Rectal smooth muscle tissue (tissue), 1 donor: ENCODE measurements around the gene HCK.
"Not testable (repeated sequence)": the region's sequence is repeated elsewhere in the genome, so short reads cannot be mapped to it uniquely, and the experiment has no call there.

Source experiments
- H3K27ac ChIP-seq: one replicate; pipeline ENCODE4 v1.7.0; 2013; ENCODE audit warnings: low read depth, low read length, inconsistent platforms
- H3K27me3 ChIP-seq: one replicate; pipeline ENCODE4 v1.7.0; 2013; ENCODE audit warnings: low read length; ENCODE audit not compliant: control insufficient read depth, insufficient read depth
- H3K36me3 ChIP-seq: one replicate; pipeline ENCODE4 v1.7.0; 2013; ENCODE audit warnings: low read length; ENCODE audit not compliant: control insufficient read depth, insufficient read depth
- H3K4me1 ChIP-seq: one replicate; pipeline ENCODE4 v1.7.0; 2013; ENCODE audit warnings: low read length; ENCODE audit not compliant: control insufficient read depth, insufficient read depth
- H3K4me3 ChIP-seq: one replicate; pipeline ENCODE4 v1.7.0; 2013; ENCODE audit warnings: low read length
- H3K9ac ChIP-seq: one replicate; pipeline ENCODE4 v1.7.0; 2013; ENCODE audit warnings: low read length

Gene HCK

GRCh38 chr20:32018269-32019155 lies 33.5 kb upstream of the HCK start:
- Histone ChIP-seq H3K4me3 (peak overlapping the region; percentile 42), H3K36me3 (no peaks in the 10 kb centered on the region), H3K4me1 (no peaks in the 10 kb centered on the region), H3K27me3 (peaks cover 14% of the 10 kb centered on the region), H3K27ac (no peak overlapping the region), H3K9ac (no peak overlapping the region)

DNA sequence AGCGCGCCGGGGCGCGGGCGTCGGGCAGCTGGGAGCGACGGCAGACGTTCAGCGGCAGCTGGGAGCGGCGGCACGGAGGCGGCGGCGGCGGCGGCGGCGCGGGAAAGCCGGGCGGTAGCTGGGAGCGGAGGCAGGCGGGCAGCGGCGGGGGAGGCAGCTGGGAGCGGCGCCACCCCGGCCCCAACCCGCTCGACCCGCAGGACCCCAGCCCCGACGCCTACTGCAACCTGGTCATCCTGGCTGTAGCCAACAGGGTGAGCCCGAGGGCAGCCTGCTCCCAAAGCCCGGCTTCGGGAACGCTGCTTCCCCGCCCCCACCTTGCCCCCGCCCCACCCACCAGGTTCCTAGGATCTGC lies 32.9 kb upstream of the HCK start:
- Histone ChIP-seq H3K9ac (no peak overlapping the region), H3K27me3 (peaks cover 14% of the 10 kb centered on the region), H3K4me1 (no peaks in the 10 kb centered on the region), H3K4me3 (no peak overlapping the region), H3K36me3 (no peaks in the 10 kb centered on the region), H3K27ac (no peak overlapping the region)

DNA sequence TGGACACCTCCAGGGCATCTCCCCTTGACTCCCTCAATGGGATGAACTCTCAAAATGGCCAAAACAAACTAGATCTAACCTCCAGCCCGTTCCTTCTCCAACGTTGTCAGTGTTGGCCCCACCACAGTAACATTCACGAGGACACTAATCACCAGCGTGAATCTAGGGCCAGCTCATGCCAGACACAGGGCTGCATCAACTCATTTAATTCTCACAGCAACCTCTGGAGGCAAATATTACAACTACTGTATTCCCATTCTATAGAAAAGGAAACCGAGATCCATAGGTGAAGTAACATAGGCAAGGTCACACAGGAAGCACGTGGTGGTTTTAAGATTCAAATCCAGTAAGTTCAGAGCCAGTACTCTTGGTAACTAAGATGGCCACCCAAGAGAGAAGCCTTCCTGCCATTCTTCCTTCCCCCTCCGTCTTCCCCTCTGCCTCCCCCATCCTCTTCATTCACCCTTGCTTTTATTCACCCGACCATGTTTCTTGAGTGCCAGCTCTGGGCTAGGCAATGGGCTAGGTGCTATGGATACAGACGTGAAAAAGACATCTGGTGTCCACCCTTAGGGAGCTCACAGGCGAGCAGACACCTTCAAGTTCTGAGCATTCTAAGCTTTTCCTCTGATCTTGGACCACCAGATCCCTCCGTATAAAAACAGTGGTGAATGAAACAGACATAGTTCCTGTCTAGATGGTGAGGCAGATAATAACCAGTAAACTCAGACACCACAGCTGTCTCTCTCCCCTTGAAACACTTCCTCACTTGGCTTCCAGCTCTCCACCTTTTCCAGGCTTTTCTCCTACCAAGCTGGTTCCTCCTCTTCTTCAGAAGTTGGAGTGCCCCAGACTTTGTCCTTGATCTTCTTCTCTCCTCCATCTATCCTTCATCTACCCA lies 32.2 kb upstream of the HCK start:
- H3K4me3 ChIP-seq: no peak overlapping the region
- H3K27me3 ChIP-seq: peaks cover 14% of the 10 kb centered on the region
- H3K27ac ChIP-seq: no peak overlapping the region
- no peaks in the 10 kb centered on the region for H3K4me1 ChIP-seq
- no peaks in the 10 kb centered on the region for H3K36me3 ChIP-seq
- H3K9ac ChIP-seq: no peak overlapping the region

GRCh38 chr20:32021091-32021490 lies 31.0 kb upstream of the HCK start:
- Histone ChIP-seq H3K4me1 (no peaks in the 10 kb centered on the region), H3K27ac (no peak overlapping the region), H3K4me3 (no peak overlapping the region), H3K9ac (no peak overlapping the region), H3K27me3 (peaks cover 14% of the 10 kb centered on the region), H3K36me3 (no peaks in the 10 kb centered on the region)

DNA sequence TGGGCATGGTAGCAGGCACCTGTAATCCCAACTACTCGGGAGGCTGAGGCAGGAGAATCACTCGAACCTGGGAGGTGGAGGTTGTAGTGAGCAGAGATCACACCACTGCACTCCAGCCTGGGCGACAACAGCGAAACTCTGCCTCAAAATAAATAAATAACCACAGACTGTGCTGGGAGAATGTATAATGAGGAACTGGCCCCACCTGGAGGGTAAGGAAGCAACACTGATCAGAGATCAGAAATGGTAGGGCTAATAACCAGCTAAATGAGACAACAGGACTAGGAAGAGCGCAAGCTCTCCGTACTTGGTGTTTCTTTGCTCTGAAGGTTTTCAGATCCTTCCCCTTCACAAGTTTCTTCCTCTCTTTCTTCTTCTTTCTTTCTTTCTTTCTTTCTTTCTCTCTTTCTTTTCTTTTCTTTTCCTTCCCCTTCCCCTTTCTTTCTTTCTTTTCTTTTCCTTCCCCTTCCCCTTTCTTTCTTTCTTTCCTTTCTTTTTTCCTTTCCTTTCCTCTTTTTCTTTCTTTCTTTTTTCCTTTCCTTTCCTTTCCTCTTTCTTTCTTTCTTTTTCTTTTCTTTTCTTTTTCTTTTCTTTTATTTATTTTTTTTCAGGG lies 27.3 kb upstream of the HCK start:
- Histone ChIP-seq H3K27ac (no peak overlapping the region), H3K4me3 (no peak overlapping the region), H3K4me1 (no peaks in the 10 kb centered on the region), H3K27me3 (peaks cover 6% of the 10 kb centered on the region), H3K36me3 (no peaks in the 10 kb centered on the region), H3K9ac (no peak overlapping the region)

- Histone ChIP-seq H3K27ac (no peak overlapping the region), H3K4me1 (no peaks in the 10 kb centered on the region), H3K36me3 (no peaks in the 10 kb centered on the region), H3K4me3 (no peak overlapping the region), H3K27me3 (peaks cover 2% of the 10 kb centered on the region), H3K9ac (no peak overlapping the region)
Measured at GRCh38 chr20:32027643-32028042, 24.4 kb upstream of the HCK start.

DNA sequence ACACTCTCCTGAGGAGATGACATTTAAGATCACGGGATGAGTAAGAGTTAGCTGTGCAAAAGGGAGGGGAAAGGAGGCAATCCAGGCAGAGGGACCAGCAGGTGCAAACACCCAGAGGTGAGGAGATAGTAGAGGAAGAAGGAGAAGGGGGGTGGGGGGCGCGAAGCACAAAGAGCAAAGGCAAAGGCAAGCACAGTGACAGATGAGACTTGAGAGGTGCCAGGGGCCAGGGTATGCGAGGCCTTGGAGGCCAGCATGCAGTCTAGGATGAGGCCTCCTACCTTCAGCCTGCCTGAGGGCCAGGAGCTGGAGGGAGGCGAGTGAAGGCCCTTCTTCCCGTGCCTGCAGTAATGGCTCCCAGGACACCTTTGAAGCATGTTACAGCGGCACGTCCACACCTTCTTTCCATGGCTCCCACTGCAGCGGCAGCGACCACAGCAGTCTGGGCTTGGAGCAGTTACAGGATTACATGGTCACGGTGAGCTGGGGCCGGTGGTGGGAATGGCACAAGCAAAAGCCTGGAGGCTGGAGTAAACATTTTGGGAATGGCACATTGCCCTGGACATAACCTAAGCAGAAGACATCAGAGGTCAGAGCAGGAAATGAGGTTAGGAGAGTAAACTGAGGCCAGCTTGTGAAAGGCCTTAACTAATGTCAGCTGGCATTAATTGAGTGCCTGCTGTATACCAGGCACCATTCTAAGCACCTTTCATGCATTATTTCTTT lies 23.2 kb upstream of the HCK start:
- Histone ChIP-seq H3K4me3 (no peak overlapping the region), H3K4me1 (no peaks in the 10 kb centered on the region), H3K9ac (no peak overlapping the region), H3K27me3 (no peaks in the 10 kb centered on the region), H3K36me3 (no peaks in the 10 kb centered on the region), H3K27ac (no peak overlapping the region)

GRCh38 chr20:32029561-32029960 lies 22.5 kb upstream of the HCK start:
- Histone ChIP-seq H3K36me3 (no peaks in the 10 kb centered on the region), H3K27ac (no peak overlapping the region), H3K4me3 (no peak overlapping the region), H3K4me1 (no peaks in the 10 kb centered on the region), H3K27me3 (no peaks in the 10 kb centered on the region), H3K9ac (no peak overlapping the region)

- peak overlapping the region; percentile 27 for H3K4me3 ChIP-seq
- H3K27me3 ChIP-seq: peaks cover 2% of the 10 kb centered on the region
- H3K27ac ChIP-seq: no peak overlapping the region
- H3K4me1 ChIP-seq: no peaks in the 10 kb centered on the region
- H3K9ac ChIP-seq: no peak overlapping the region
- H3K36me3 ChIP-seq: no peaks in the 10 kb centered on the region
Measured at GRCh38 chr20:32031007-32031958, 20.8 kb upstream of the HCK start.

DNA sequence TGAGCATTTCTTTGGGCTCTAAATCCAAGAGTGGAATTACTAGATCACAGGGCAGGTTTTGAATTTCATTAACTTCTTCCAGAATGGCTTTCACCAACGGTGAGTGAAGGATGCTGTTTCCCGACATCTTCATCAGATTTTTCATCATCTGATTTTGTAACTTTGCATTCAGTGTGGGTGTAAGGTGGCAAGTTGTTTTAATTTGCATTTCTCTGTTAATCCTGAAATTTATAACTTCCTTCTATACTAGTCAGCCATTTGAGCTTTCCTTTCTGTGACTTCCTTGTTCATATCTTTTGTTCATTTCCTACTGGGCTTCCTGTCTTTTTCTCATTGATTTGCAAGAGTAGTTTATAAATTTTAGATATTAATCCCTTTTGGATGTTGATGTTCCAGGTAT lies 18.7 kb upstream of the HCK start:
- Histone ChIP-seq H3K9ac (no peak overlapping the region), H3K36me3 (no peaks in the 10 kb centered on the region), H3K27ac (no peak overlapping the region), H3K4me3 (no peak overlapping the region), H3K27me3 (peaks cover 2% of the 10 kb centered on the region), H3K4me1 (no peaks in the 10 kb centered on the region)

DNA sequence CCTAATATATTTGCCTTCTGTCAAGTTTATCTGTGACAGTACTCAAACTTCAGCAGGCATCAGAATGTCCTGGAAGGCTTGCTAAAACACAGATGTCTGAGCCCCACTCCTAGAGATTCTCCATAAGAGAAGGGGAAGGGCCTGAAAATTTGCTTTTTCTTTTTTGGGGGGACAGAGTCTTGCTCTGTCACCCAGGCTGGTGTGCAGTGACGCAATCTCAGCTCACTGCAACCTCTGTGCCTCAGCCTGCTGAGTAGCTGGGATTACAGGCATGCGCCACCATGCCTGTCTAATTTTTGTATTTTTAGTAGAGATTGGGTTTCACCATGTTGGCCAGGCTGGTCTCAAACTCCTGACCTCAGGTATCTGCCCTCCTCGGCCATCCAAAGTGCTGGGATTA lies 18.3 kb upstream of the HCK start:
- not testable (repeated sequence) for H3K27ac ChIP-seq, H3K4me3 ChIP-seq, H3K9ac ChIP-seq, H3K36me3 ChIP-seq, H3K4me1 ChIP-seq, H3K27me3 ChIP-seq
